H9 (cell line): ENCODE measurements around the gene RAB3IL1. TPM values are rescaled to one million over a fixed set of nuclear protein-coding genes. Genes with fewer than 3 reads are reported as not detected.

Experiments used
- DNase-seq: peaks from one replicate; pipeline ENCODE4 v3.0.0-alpha.2; 2017
- H2AFZ ChIP-seq: one replicate; pipeline ENCODE4 v1.6.1; 2013; ENCODE audit warnings: mild to moderate bottlenecking, low read length, control low read depth, moderate library complexity
- H2AK5ac ChIP-seq: 2 replicates; pipeline ENCODE4 v1.6.1; 2013; ENCODE audit warnings: low read length, control low read depth, mixed read lengths; ENCODE audit not compliant: insufficient read length
- H2BK120ac ChIP-seq: one replicate; pipeline ENCODE4 v1.6.1; 2013; ENCODE audit warnings: low read depth, mild to moderate bottlenecking, low read length, control low read depth, inconsistent platforms; ENCODE audit not compliant: poor library complexity, severe bottlenecking
- H2BK12ac ChIP-seq: 2 replicates; pipeline ENCODE4 v1.6.1; 2013; ENCODE audit warnings: low read length, control low read depth, mixed read lengths, low read depth; ENCODE audit not compliant: insufficient read length
- H2BK15ac ChIP-seq: 2 replicates; pipeline ENCODE4 v1.6.1; 2013; ENCODE audit warnings: low read depth, low read length, control low read depth
- H2BK20ac ChIP-seq: one replicate; pipeline ENCODE4 v1.6.1; 2013; ENCODE audit warnings: low read depth, mild to moderate bottlenecking, low read length, control low read depth, inconsistent platforms; ENCODE audit not compliant: poor library complexity, severe bottlenecking
- H2BK5ac ChIP-seq: 2 replicates; pipeline ENCODE4 v1.6.1; 2013; ENCODE audit warnings: low read length, control low read depth, mixed read lengths; ENCODE audit not compliant: insufficient read length
- H3K14ac ChIP-seq: 2 replicates; pipeline ENCODE4 v1.6.1; 2013; ENCODE audit warnings: low read length, control low read depth; ENCODE audit not compliant: insufficient read depth
- H3K18ac ChIP-seq: 2 replicates; pipeline ENCODE4 v1.6.1; 2013; ENCODE audit warnings: low read depth, mild to moderate bottlenecking, mixed read lengths, low read length, control low read depth; ENCODE audit not compliant: insufficient read length
- H3K23ac ChIP-seq: 2 replicates; pipeline ENCODE4 v1.6.1; 2013; ENCODE audit warnings: low read length, control low read depth, mixed read lengths, low read depth; ENCODE audit not compliant: insufficient read length
- H3K23me2 ChIP-seq: 2 replicates; pipeline ENCODE4 v1.6.1; 2013; ENCODE audit warnings: low read depth, mild to moderate bottlenecking, mixed read lengths, low read length, control low read depth; ENCODE audit not compliant: insufficient read length, poor library complexity, severe bottlenecking
- H3K27ac ChIP-seq: 2 replicates; pipeline ENCODE4 v1.5.1; 2013; ENCODE audit warnings: low read length, control low read depth, mixed read lengths, low read depth; ENCODE audit not compliant: insufficient read length
- H3K27me3 ChIP-seq: 2 replicates; pipeline ENCODE4 v1.6.1; 2013; ENCODE audit warnings: low read length, control low read depth, inconsistent platforms; ENCODE audit not compliant: insufficient read depth
- H3K4ac ChIP-seq: 2 replicates; pipeline ENCODE4 v1.6.1; 2013; ENCODE audit warnings: low read depth, mild to moderate bottlenecking, control low read depth, inconsistent platforms, low read length, moderate library complexity
- H3K4me1 ChIP-seq: 2 replicates; pipeline ENCODE4 v1.6.1; 2013; ENCODE audit warnings: low read length, control low read depth, inconsistent platforms; ENCODE audit not compliant: insufficient read depth
- H3K4me2 ChIP-seq: 2 replicates; pipeline ENCODE4 v1.6.1; 2013; ENCODE audit warnings: low read length, control low read depth, mixed read lengths; ENCODE audit not compliant: insufficient read length, insufficient read depth
- H3K56ac ChIP-seq: 2 replicates; pipeline ENCODE4 v1.6.1; 2013; ENCODE audit warnings: low read depth, mild to moderate bottlenecking, mixed read lengths, low read length, control low read depth; ENCODE audit not compliant: insufficient read length
- H3K79me1 ChIP-seq: 2 replicates; pipeline ENCODE4 v1.6.1; 2013; ENCODE audit warnings: low read depth, mild to moderate bottlenecking, moderate library complexity, low read length, control low read depth, inconsistent platforms; ENCODE audit not compliant: insufficient read depth, poor library complexity, severe bottlenecking
- H3K79me2 ChIP-seq: 2 replicates; pipeline ENCODE4 v1.6.1; 2013; ENCODE audit warnings: low read length, control low read depth, inconsistent platforms; ENCODE audit not compliant: insufficient read depth
- H3K9ac ChIP-seq: 2 replicates; pipeline ENCODE4 v1.6.1; 2013; ENCODE audit warnings: low read length, control low read depth, mixed read lengths; ENCODE audit not compliant: insufficient read length; ENCODE audit errors: extremely low read depth
- H3K9me3 ChIP-seq: one replicate; pipeline ENCODE4 v1.6.1; 2013; ENCODE audit warnings: low read depth, low read length, inconsistent platforms; ENCODE audit not compliant: control insufficient read depth
- H3T11ph ChIP-seq: one replicate; pipeline ENCODE4 v1.6.1; 2013; ENCODE audit warnings: mild to moderate bottlenecking, low read length, control low read depth, inconsistent platforms
- H4K20me1 ChIP-seq: one replicate; pipeline ENCODE4 v1.6.1; 2013; ENCODE audit not compliant: control insufficient read depth, insufficient read length, insufficient read depth
- H4K5ac ChIP-seq: 2 replicates; pipeline ENCODE4 v1.6.1; 2013; ENCODE audit warnings: low read depth, mild to moderate bottlenecking, mixed read lengths, low read length, control low read depth; ENCODE audit not compliant: insufficient read length
- H4K8ac ChIP-seq: replicated peaks from 2 replicates; pipeline ENCODE4 v1.6.1; 2013; ENCODE audit warnings: low read length, control low read depth, mixed read lengths, low read depth; ENCODE audit not compliant: insufficient read length
- H4K91ac ChIP-seq: 2 replicates; pipeline ENCODE4 v1.6.1; 2013; ENCODE audit warnings: low read depth, mild to moderate bottlenecking, moderate library complexity, mixed read lengths, low read length, control low read depth; ENCODE audit not compliant: insufficient read length
- H3K27ac Mint-ChIP-seq, 3 experiments: 2 replicates in 2 of 3; 3 replicates in 1 of 3; pipeline ENCODE4 v1.8.0; 2020 to 2021; ENCODE audit warnings: mixed read lengths in 3 of 3, mild to moderate bottlenecking in 1 of 3, moderate library complexity in 1 of 3
- H3K27me3 Mint-ChIP-seq: 2 replicates; pipeline ENCODE4 v1.8.0; 2021; ENCODE audit warnings: low read depth, mild to moderate bottlenecking, moderate library complexity, mixed read lengths
- H3K36me3 Mint-ChIP-seq, 3 experiments: 2 replicates in 2 of 3; 3 replicates in 1 of 3; pipeline ENCODE4 v1.8.0; 2020 to 2021; ENCODE audit warnings: low read depth in 3 of 3, mixed read lengths in 3 of 3; ENCODE audit not compliant: insufficient read depth in 1 of 3
- H3K4me1 Mint-ChIP-seq, 2 experiments: 2 replicates each; pipeline ENCODE4 v1.8.0; 2020; ENCODE audit warnings: mixed read lengths in 2 of 2
- H3K4me3 Mint-ChIP-seq, 2 experiments: 2 replicates in 1 of 2; 3 replicates in 1 of 2; pipeline ENCODE4 v1.8.0; 2020 to 2021; ENCODE audit warnings: mild to moderate bottlenecking in 2 of 2, mixed read lengths in 2 of 2, moderate library complexity in 1 of 2
- H3K9me3 Mint-ChIP-seq, 2 experiments: 2 replicates in 1 of 2; 3 replicates in 1 of 2; pipeline ENCODE4 v1.8.0; 2020; ENCODE audit warnings: mild to moderate bottlenecking in 2 of 2, mixed read lengths in 2 of 2, moderate library complexity in 1 of 2
- WGBS: extraction: QIAGEN DNeasy Blood & Tissue Kit; methylation state at CpG from one replicate; pipeline ENCODE4 v1.1.7; 2013; ENCODE audit warnings: missing lambda C conversion rate, low lambda C conversion rate, mixed read lengths; ENCODE audit not compliant: insufficient read length; ENCODE audit errors: extremely low coverage; 5-methylcytosine and 5-hydroxymethylcytosine counted together
- total RNA-seq: library from RNA; stranded (reverse); gene quantifications from 2 replicates; pipeline ENCODE4 v1.2.1, GENCODE V29; 2021
- TF ChIP-seq, protein P1 (sequence below): fragments of 200-600 bp; sonication (generic); conservative IDR thresholded peaks from 3 replicates; pipeline ENCODE4 v1.8.0; 2021; ENCODE audit warnings: antibody characterized with exemption, mild to moderate bottlenecking

The RAB3IL1 gene
- total RNA-seq, 1 experiment from 2014 or later, result 2.4 TPM

DNA sequence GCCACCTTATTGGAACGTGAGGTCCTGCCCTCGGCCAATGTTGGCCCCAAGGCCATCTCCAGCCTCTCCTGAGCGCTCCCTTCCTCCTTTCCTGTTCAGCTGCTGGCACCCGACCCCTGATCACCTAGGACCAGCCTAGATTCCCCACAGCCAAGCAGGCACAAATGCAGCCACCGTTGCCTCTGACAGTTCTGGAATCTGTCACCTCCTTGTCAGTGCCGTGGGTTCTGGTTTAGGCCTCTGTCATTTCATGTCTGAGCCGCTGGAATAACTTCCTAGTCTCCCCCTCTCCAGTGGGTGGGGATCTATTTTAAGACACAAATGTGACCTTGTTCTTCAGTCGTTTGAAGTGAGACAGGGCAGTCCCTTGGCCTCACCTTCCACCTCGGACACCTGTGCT lies 55.7 kb downstream of the RAB3IL1 start:
- no peak overlapping the region for H3K18ac ChIP-seq
- H3K14ac ChIP-seq, result no peak overlapping the region
- H2BK120ac ChIP-seq, result no peak overlapping the region
- no peaks in the 10 kb centered on the region for H3K27me3 Mint-ChIP-seq
- H3T11ph ChIP-seq, result no peak overlapping the region
- TF ChIP-seq, protein P1, sequence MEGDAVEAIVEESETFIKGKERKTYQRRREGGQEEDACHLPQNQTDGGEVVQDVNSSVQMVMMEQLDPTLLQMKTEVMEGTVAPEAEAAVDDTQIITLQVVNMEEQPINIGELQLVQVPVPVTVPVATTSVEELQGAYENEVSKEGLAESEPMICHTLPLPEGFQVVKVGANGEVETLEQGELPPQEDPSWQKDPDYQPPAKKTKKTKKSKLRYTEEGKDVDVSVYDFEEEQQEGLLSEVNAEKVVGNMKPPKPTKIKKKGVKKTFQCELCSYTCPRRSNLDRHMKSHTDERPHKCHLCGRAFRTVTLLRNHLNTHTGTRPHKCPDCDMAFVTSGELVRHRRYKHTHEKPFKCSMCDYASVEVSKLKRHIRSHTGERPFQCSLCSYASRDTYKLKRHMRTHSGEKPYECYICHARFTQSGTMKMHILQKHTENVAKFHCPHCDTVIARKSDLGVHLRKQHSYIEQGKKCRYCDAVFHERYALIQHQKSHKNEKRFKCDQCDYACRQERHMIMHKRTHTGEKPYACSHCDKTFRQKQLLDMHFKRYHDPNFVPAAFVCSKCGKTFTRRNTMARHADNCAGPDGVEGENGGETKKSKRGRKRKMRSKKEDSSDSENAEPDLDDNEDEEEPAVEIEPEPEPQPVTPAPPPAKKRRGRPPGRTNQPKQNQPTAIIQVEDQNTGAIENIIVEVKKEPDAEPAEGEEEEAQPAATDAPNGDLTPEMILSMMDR, result no peak
- H3K56ac ChIP-seq, result no peak overlapping the region
- no peak overlapping the region for H2BK15ac ChIP-seq
- no peak overlapping the region for H3K4me2 ChIP-seq
- no peaks in the 10 kb centered on the region for H3K27me3 ChIP-seq
- peak overlapping the region; percentile 71 to 86 (median 80); a peak in 4 of 7 replicates for H3K27ac Mint-ChIP-seq
- no peak overlapping the region for H2BK20ac ChIP-seq
- H3K4ac ChIP-seq, result no peak overlapping the region
- no peak overlapping the region for H4K5ac ChIP-seq
- peak overlapping the region in 1 of 2 experiments; percentile 13; a peak in 1 of 5 replicates for H3K4me3 Mint-ChIP-seq
- no peak overlapping the region for H2AFZ ChIP-seq
- no peak overlapping the region for H3K27ac ChIP-seq
- H4K91ac ChIP-seq, result no peak overlapping the region
- no peaks in the 10 kb centered on the region for H3K9me3 Mint-ChIP-seq
- H2BK12ac ChIP-seq, result no peak overlapping the region
- no CpG with 5 or more reads among the region's 9 CpGs for WGBS
- H3K79me2 ChIP-seq, result no peaks in the 10 kb centered on the region
- H3K23me2 ChIP-seq, result no peaks in the 10 kb centered on the region
- DNase-seq, result no peak
- no peaks in the 10 kb centered on the region for H3K9me3 ChIP-seq
- no peaks in the 10 kb centered on the region for H4K20me1 ChIP-seq
- no peak overlapping the region for H3K23ac ChIP-seq
- H3K9ac ChIP-seq, result no peak overlapping the region
- no peaks in the 10 kb centered on the region for H3K4me1 ChIP-seq
- H3K36me3 Mint-ChIP-seq, result peaks cover 56 to 82% (median 77%) of the 10 kb centered on the region in 3 experiments
- H4K8ac ChIP-seq, result no peak overlapping the region
- no peak overlapping the region for H2BK5ac ChIP-seq
- H3K79me1 ChIP-seq, result no peaks in the 10 kb centered on the region
- H2AK5ac ChIP-seq, result no peak overlapping the region
- peaks cover 0 to 4% of the 10 kb centered on the region in 2 experiments; a peak in 1 of 4 replicates for H3K4me1 Mint-ChIP-seq
